Suprapubic skin (tissue), 4 donors: Measurements from ENCODE around the gene LCTL.

Experiments
- EP300 ChIP-seq: sonication (generic); formaldehyde crosslinking; IDR thresholded peaks from one replicate; pipeline ENCODE4 v1.6.1; 2017; ENCODE audit warnings: antibody characterized with exemption
- POLR2A ChIP-seq, 2 donors: fragments of 450-650 bp; IDR thresholded peaks; one replicate each; pipeline ENCODE4 v1.6.1; 2017; ENCODE audit warnings: antibody characterized with exemption in 2 of 2, mild to moderate bottlenecking in 2 of 2, moderate library complexity in 2 of 2
- POLR2AphosphoS5 ChIP-seq, 3 donors: sonication (generic); formaldehyde crosslinking; IDR thresholded peaks; one replicate each; pipeline ENCODE4 v1.6.1; 2017; ENCODE audit warnings: antibody characterized with exemption in 3 of 3
- TF ChIP-seq, protein P1 (sequence below), 2 donors: fragments of 200-600 bp in 1 of 2; fragments of 450-650 bp in 1 of 2; sonication (generic) in 1 of 2; IDR thresholded peaks; one replicate each; pipeline ENCODE4 v1.5.1; 2016 to 2019; ENCODE audit warnings: antibody characterized with exemption in 2 of 2, mild to moderate bottlenecking in 1 of 2, moderate library complexity in 1 of 2

DNA sequence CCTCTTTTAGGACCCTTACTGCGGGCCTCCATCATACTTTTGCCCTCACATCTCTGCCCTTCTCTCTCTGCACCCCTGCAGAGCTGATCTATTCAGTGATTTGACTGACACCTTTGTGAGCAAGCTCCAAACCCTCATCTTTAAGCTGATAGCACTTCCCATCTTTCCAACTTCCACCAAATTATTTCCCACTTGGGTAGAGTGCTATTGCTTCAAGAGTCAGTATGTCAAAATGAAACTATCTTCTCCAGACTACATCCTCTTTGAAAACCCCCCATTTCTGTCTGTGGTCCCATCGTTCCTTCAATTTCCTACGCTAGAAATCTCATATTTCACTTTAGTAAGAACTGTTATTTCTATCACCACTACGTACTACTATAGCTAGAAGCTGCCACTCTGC, 41.0 kb downstream of the LCTL start:
- TF ChIP-seq, protein P1, sequence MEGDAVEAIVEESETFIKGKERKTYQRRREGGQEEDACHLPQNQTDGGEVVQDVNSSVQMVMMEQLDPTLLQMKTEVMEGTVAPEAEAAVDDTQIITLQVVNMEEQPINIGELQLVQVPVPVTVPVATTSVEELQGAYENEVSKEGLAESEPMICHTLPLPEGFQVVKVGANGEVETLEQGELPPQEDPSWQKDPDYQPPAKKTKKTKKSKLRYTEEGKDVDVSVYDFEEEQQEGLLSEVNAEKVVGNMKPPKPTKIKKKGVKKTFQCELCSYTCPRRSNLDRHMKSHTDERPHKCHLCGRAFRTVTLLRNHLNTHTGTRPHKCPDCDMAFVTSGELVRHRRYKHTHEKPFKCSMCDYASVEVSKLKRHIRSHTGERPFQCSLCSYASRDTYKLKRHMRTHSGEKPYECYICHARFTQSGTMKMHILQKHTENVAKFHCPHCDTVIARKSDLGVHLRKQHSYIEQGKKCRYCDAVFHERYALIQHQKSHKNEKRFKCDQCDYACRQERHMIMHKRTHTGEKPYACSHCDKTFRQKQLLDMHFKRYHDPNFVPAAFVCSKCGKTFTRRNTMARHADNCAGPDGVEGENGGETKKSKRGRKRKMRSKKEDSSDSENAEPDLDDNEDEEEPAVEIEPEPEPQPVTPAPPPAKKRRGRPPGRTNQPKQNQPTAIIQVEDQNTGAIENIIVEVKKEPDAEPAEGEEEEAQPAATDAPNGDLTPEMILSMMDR (IDR thresholded peaks at IDR 0.05): no peak
- TF ChIP-seq POLR2A (IDR thresholded peaks at IDR 0.05) (no peak), POLR2AphosphoS5 (IDR thresholded peaks at IDR 0.05) (no peak), EP300 (no peak)
